MCF 10A (cell line): Measurements from ENCODE around the gene PLA2G6. TPM values are rescaled to one million over a fixed set of nuclear protein-coding genes. Genes with fewer than 3 reads are reported as not detected.
A peak's percentile ranks its signal among the peaks of the same experiment; 100 is the strongest.

Source experiments
- BruUV-seq: library from RNA; stranded (reverse); fragments of 400-500 nt; replicated peaks from 2 replicates; lab custom pipeline; 2021; lab: Mats Ljungman, UMichigan
- CTCF ChIA-PET: fragments of 300-600 bp; sonication (Branson Sonifier 250); formaldehyde crosslinking; extraction: SDS; loops from one replicate; lab custom pipeline; 2021; ENCODE audit warnings: antibody characterized with exemption, inconsistent platforms; lab: Yijun Ruan, JAX
- POLR2A ChIA-PET: fragments of 300-600, 350-650 bp; sonication (Branson Sonifier 250); formaldehyde crosslinking; extraction: SDS; loops from one replicate; lab custom pipeline; 2020; ENCODE audit warnings: antibody characterized with exemption, inconsistent platforms; lab: Yijun Ruan, JAX
- DNase-seq: peaks from one replicate; pipeline ENCODE4 v3.0.0-alpha.2; 2018; ENCODE audit not compliant: unreplicated experiment
- H3K27ac Mint-ChIP-seq: one replicate; pipeline ENCODE4 v1.8.0; 2022; ENCODE audit warnings: mild to moderate bottlenecking, low read depth, mixed read lengths; ENCODE audit not compliant: unreplicated experiment
- H3K27me3 Mint-ChIP-seq: one replicate; pipeline ENCODE4 v1.8.0; 2022; ENCODE audit warnings: mixed read lengths; ENCODE audit not compliant: insufficient read depth, unreplicated experiment
- H3K36me3 Mint-ChIP-seq: one replicate; pipeline ENCODE4 v1.8.0; 2022; ENCODE audit warnings: mild to moderate bottlenecking, moderate library complexity, mixed read lengths; ENCODE audit not compliant: insufficient read depth, unreplicated experiment
- H3K4me1 Mint-ChIP-seq: one replicate; pipeline ENCODE4 v1.8.0; 2022; ENCODE audit warnings: mixed read lengths; ENCODE audit not compliant: insufficient read depth, unreplicated experiment
- H3K4me3 Mint-ChIP-seq: one replicate; pipeline ENCODE4 v1.8.0; 2022; ENCODE audit warnings: mild to moderate bottlenecking, moderate library complexity, mixed read lengths; ENCODE audit not compliant: unreplicated experiment
- H3K9me3 Mint-ChIP-seq: one replicate; pipeline ENCODE4 v1.8.0; 2022; ENCODE audit warnings: mixed read lengths; ENCODE audit not compliant: unreplicated experiment
- CTCF ChIP-seq: fragments of 200-600 bp; IDR thresholded peaks from one replicate; pipeline ENCODE4 v1.8.0; 2022; ENCODE audit warnings: antibody characterized with exemption, mild to moderate bottlenecking; ENCODE audit not compliant: unreplicated experiment
- intact Hi-C: fragments of 100-400 bp; cut with micrococcal nuclease; formaldehyde crosslinking; loops from 2 replicates; pipeline ENCODE4 v1.14.1; 2022
- total RNA-seq: library from RNA; stranded (reverse); gene quantifications from 2 replicates; pipeline ENCODE4 v1.2.3, GENCODE V29; 2022

PLA2G6 gene
- total RNA-seq, 1 experiment from 2014 or later = 37.5 TPM

- POLR2A ChIA-PET = interaction anchor here (0.6 to 6.3 kb wide), 25 partner anchors 10 to 503 kb away, joined by 3 to 134 read pairs (median 4); partner anchors contain the start of genes PICK1, PLA2G6 and TOMM22
- H3K9me3 Mint-ChIP-seq = no peaks in the 10 kb centered on the region
- no peak for TF ChIP-seq CTCF
- peaks cover 23% of the 10 kb centered on the region for H3K4me1 Mint-ChIP-seq
- peak within 1 kb of the TSS; percentile 85 for H3K4me3 Mint-ChIP-seq
- CTCF ChIA-PET = interaction anchor here (0.6 to 1.6 kb wide), 2 partner anchors 39 to 88 kb away, joined by 3 to 6 read pairs; no protein-coding TSS in a partner anchor
- DNase-seq = peak; percentile 96
- peaks cover 40% of the 10 kb centered on the region for H3K36me3 Mint-ChIP-seq
- intact Hi-C loops = loop anchor here (1.0 to 2.0 kb wide), 3 partner anchors 21 to 87 kb away; partner anchors contain the start of gene PLA2G6
- peak within 1 kb of the TSS; percentile 80 for H3K27ac Mint-ChIP-seq
- H3K27me3 Mint-ChIP-seq = no peaks in the 10 kb centered on the region
- no TSS peak for BruUV-seq
Observed at GRCh38 chr22:38201711-38202436, 20.2 kb upstream of the PLA2G6 start, which contains the start of gene MAFF. Gene MAFF, plus strand, starts transcription at chr22:38201994. Its CDS starts 11,860 bp downstream, at chr22:38213854.

- no peaks in the 10 kb centered on the region for H3K27me3 Mint-ChIP-seq
- POLR2A ChIA-PET = interaction anchor here (0.6 to 6.3 kb wide), 22 partner anchors 9 to 504 kb away, joined by 3 to 134 read pairs (median 4); partner anchors contain the start of genes PICK1, PLA2G6 and TOMM22
- BruUV-seq = TSS peak; percentile 26
- H3K36me3 Mint-ChIP-seq = peaks cover 36% of the 10 kb centered on the region
- no peaks in the 10 kb centered on the region for H3K9me3 Mint-ChIP-seq
- TF ChIP-seq CTCF = no peak
- intact Hi-C loops = loop anchor here (1.0 kb wide), 1 partner anchor 20 kb away; the partner anchor contains the start of gene PLA2G6
- DNase-seq = no peak
- CTCF ChIA-PET = interaction anchor here (0.6 to 1.6 kb wide), 2 partner anchors 39 to 87 kb away, joined by 3 to 6 read pairs; no protein-coding TSS in a partner anchor
- peak overlapping the region; percentile 80 for H3K27ac Mint-ChIP-seq
- peaks cover 23% of the 10 kb centered on the region for H3K4me1 Mint-ChIP-seq
- H3K4me3 Mint-ChIP-seq = peak overlapping the region; percentile 85
Observed at GRCh38 chr22:38201371-38201710, 19.7 kb upstream of the PLA2G6 start.

- Mint-ChIP-seq H3K9me3 (no peaks in the 10 kb centered on the region), H3K36me3 (peaks cover 26% of the 10 kb centered on the region), H3K4me3 (no peak overlapping the region), H3K4me1 (peaks cover 23% of the 10 kb centered on the region), H3K27me3 (no peaks in the 10 kb centered on the region), H3K27ac (no peak overlapping the region)
- no peak for DNase-seq
- ChIA-PET CTCF (no interaction called here), POLR2A (interaction anchor here (4.3 kb wide), 1 partner anchor 29 kb away, joined by 51 read pairs; no protein-coding TSS in a partner anchor)
- no peak for TF ChIP-seq CTCF
- BruUV-seq = no TSS peak
- intact Hi-C loops = no loop called here
Observed at GRCh38 chr22:38199826-38200559, 18.4 kb upstream of the PLA2G6 start.
